Measurements from ENCODE around the gene TMEM151A.
"Not testable (repeated sequence)": the region's sequence is repeated elsewhere in the genome, so short reads cannot be mapped to it uniquely, and the experiment has no call there.

Gene TMEM151A

GRCh38 chr11:66291706-66292542 lies at the start of gene TMEM151A:
Gene TMEM151A, plus strand, starts transcription at chr11:66291894. Its CDS starts 120 bp downstream, at chr11:66292014.
- no peak for DNase-seq

- no peak for DNase-seq
These were observed 49.5 kb upstream of the TMEM151A start for GRCh38 chr11:66242095-66242765.

- no peak for DNase-seq
These were observed 47.7 kb upstream of the TMEM151A start for GRCh38 chr11:66243782-66244535.

GRCh38 chr11:66247295-66247694 lies 44.4 kb upstream of the TMEM151A start:
- no peak for DNase-seq

GRCh38 chr11:66247801-66248200 lies 43.9 kb upstream of the TMEM151A start:
- no peak for DNase-seq

GRCh38 chr11:66248903-66249302 lies 42.8 kb upstream of the TMEM151A start:
- no peak for DNase-seq

- DNase-seq = no peak
These were observed 39.9 kb upstream of the TMEM151A start for GRCh38 chr11:66251809-66252208.

GRCh38 chr11:66253081-66253480 lies 38.6 kb upstream of the TMEM151A start:
- DNase-seq = not testable (repeated sequence)

GRCh38 chr11:66258473-66258893 lies 33.2 kb upstream of the TMEM151A start:
- no peak for DNase-seq

GRCh38 chr11:66259225-66259624 lies 32.5 kb upstream of the TMEM151A start:
- DNase-seq = no peak

GRCh38 chr11:66259956-66260355 lies 31.7 kb upstream of the TMEM151A start:
- no peak for DNase-seq

GRCh38 chr11:66261578-66261977 lies 30.1 kb upstream of the TMEM151A start:
- DNase-seq = no peak

GRCh38 chr11:66262191-66262590 lies 29.5 kb upstream of the TMEM151A start:
- DNase-seq = no peak

- DNase-seq = no peak
These were observed 29.0 kb upstream of the TMEM151A start for GRCh38 chr11:66262696-66263095.

- no peak for DNase-seq
These were observed 28.5 kb upstream of the TMEM151A start for GRCh38 chr11:66263231-66263630.

- DNase-seq = no peak
These were observed 27.9 kb upstream of the TMEM151A start for GRCh38 chr11:66263785-66264184.

GRCh38 chr11:66264383-66264782 lies 27.3 kb upstream of the TMEM151A start:
- DNase-seq = no peak

GRCh38 chr11:66264914-66265313 lies 26.8 kb upstream of the TMEM151A start:
- DNase-seq = no peak

- DNase-seq = no peak
These were observed 25.9 kb upstream of the TMEM151A start for GRCh38 chr11:66265531-66266377.

GRCh38 chr11:66266378-66267038 lies 25.2 kb upstream of the TMEM151A start:
- no peak for DNase-seq

GRCh38 chr11:66267039-66267378 lies 24.7 kb upstream of the TMEM151A start:
- DNase-seq = no peak

Measured in EL (cell line).